ENCODE measurements around the gene ATP11A. TPM values are rescaled to one million over a fixed set of nuclear protein-coding genes. Genes with fewer than 3 reads are reported as not detected.

The ATP11A gene
- total and polyA plus RNA-seq, 9 of the 15 experiments (the other 6 are each of a cell fraction or from before 2014, with no cell fraction given) = 0.38 to 34.2 (median 4.2) TPM

DNA sequence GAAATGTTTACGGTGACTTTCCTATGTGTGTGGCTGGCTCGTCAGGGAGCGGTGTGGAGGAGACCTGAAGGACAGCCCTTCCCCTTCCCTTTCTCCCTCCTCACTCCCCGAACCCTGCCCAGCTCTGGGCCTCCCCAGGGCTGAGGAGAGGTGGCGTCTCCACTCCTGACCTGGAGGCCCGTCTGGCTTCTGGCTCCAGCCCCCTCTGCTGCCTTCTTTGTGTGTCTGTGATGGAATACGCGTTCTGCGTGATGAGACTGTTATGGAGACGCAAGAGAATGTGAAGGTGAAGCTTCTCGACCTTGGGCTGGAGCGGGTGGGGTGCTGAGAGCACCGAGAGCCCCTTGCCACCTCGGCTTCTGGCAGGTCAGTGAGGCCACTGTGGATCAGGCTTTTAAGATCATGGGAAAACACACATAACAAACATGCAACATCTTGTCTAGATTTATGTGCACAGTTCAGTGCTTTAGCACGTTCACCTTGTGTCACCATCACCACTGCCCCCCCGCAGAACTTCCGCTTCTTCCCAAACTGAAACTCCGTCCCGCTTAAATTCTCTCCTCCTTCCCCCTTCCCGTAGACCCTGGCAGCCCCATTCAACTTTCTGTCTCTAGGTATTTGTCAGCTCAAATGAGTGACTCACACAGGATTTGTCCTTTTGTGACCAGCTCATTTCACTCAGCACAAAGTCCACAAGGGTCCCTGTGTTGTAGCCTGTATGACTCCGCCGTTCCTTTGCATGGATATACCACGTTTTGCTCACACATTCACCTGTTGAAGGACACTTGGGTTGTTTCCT is 24.7 kb downstream of the ATP11A start:
- H3K36me3 ChIP-seq (ENCODE audit: control insufficient read depth, insufficient read depth, low read length) = no peaks in the 10 kb centered on the region
- in situ Hi-C loops (cut with MboI) (no loop called here), intact Hi-C loops (cut with micrococcal nuclease) (no loop called here)
- peaks cover 14% of the 10 kb centered on the region for H4K20me1 ChIP-seq (replicated peaks; ENCODE audit: control insufficient read depth, insufficient read depth, low read length)
- no peak overlapping the region for H3K27ac ChIP-seq (ENCODE audit: extremely low read depth, low read depth, low read length)
- no peak for ATAC-seq
- no peaks in the 10 kb centered on the region for H3K27me3 ChIP-seq (ENCODE audit: control insufficient read depth in 2 of 2, insufficient read depth in 2 of 2, low read length in 2 of 2)
- no peak overlapping the region for H2AFZ ChIP-seq (ENCODE audit: low read depth, low read length)
- ChIA-PET CTCF (ENCODE audit: low intra/inter-chr PET ratio) (no interaction called here), POLR2A (no interaction called here)
- H3K9me3 ChIP-seq (replicated peaks; ENCODE audit: control insufficient read depth, insufficient read depth, low read depth, low read length) = no peaks in the 10 kb centered on the region
- DNase-seq (ENCODE audit: extremely low read depth in 1 of 4, low spot score in 3 of 4) = no peak
- H3K9me1 ChIP-seq (ENCODE audit: control insufficient read depth, insufficient read depth, low read length) = peaks cover 11% of the 10 kb centered on the region
- peaks cover 31 to 55% of the 10 kb centered on the region in 2 experiments for H3K4me1 ChIP-seq (replicated peaks in 1 of 2; ENCODE audit: control insufficient read depth in 2 of 2, insufficient read depth in 2 of 2, low read length in 2 of 2)
- no TSS peak for BruUV-seq (replicated peaks)
- H3K4me3 ChIP-seq = no peak overlapping the region
- H3K79me2 ChIP-seq (ENCODE audit: control insufficient read depth, insufficient read depth, low read length) = peaks cover 55% of the 10 kb centered on the region
- 80% methylated on average over 12 of the region's 23 CpGs for WGBS (ENCODE audit: insufficient coverage, low coverage, missing lambda C conversion rate)
- no peak overlapping the region for H3K4me2 ChIP-seq (ENCODE audit: insufficient read depth, low read length)
- H3K9ac ChIP-seq (ENCODE audit: insufficient read depth in 1 of 2, low read depth in 2 of 2, low read length in 2 of 2) = no peak overlapping the region; a peak in 1 of 4 replicates
- no peak for FAIRE-seq
- TF ChIP-seq SMARCC2 (IDR thresholded peaks at IDR 0.05; ENCODE audit: low read depth) (no peak), ZNF431 (CRISPR knock-in tag; IDR thresholded peaks at IDR 0.05) (no peak), LCOR (CRISPR knock-in tag; IDR thresholded peaks at IDR 0.05) (no peak), ZNF551 (CRISPR knock-in tag; IDR thresholded peaks at IDR 0.05) (no peak), ZNF232 (CRISPR knock-in tag; IDR thresholded peaks at IDR 0.05) (no peak), LARP7 (IDR thresholded peaks at IDR 0.05) (no peak), TFAM (CRISPR knock-in tag; conservative IDR thresholded peaks at IDR 0.05) (no peak), RBM25 (IDR thresholded peaks at IDR 0.05; ENCODE audit: low read depth, low read length, severe bottlenecking) (no peak)
- TF ChIP-seq, protein P1, sequence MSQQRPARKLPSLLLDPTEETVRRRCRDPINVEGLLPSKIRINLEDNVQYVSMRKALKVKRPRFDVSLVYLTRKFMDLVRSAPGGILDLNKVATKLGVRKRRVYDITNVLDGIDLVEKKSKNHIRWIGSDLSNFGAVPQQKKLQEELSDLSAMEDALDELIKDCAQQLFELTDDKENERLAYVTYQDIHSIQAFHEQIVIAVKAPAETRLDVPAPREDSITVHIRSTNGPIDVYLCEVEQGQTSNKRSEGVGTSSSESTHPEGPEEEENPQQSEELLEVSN (IDR thresholded peaks at IDR 0.05; ENCODE audit: borderline replicate concordance in 1 of 2, extremely low read depth in 1 of 2, insufficient read depth in 1 of 2, insufficient read length in 1 of 2, low read depth in 1 of 2, low read length in 1 of 2, poor library complexity in 1 of 2, severe bottlenecking in 1 of 2) = no peak
